Activated CD8-positive, alpha-beta T cell treated with anti-CD3 and anti-CD28 coated beads, Interleukin-2, amount 10 ng/mL, durations not matched to agents 7 days and 5 days (primary cell): ENCODE data around the gene COQ10B. TPM values are rescaled to one million over a fixed set of nuclear protein-coding genes. Genes with fewer than 3 reads are reported as not detected.
A peak's percentile ranks its signal among the peaks of the same experiment; 100 is the strongest.
"Not testable (repeated sequence)": the region's sequence is repeated elsewhere in the genome, so short reads cannot be mapped to it uniquely, and the experiment has no call there.

ENCODE experiments used
- ATAC-seq: fragments of 150-1000 bp; cut with Tn5 transposase; one replicate; pipeline ENCODE4 v1.10.0; 2021; ENCODE audit warnings: moderate library complexity
- CTCF ChIA-PET: fragments of 350-600 bp; sonication (Branson Sonifier 250); formaldehyde crosslinking; loops from one replicate; lab custom pipeline; 2021; ENCODE audit warnings: antibody characterized with exemption; lab: Charles Lee
- POLR2A ChIA-PET: fragments of 350-600 bp; sonication (Branson Sonifier 250); formaldehyde crosslinking; loops from one replicate; lab custom pipeline; 2021; ENCODE audit warnings: antibody characterized with exemption; lab: Charles Lee
- DNase-seq: peaks from one replicate; pipeline ENCODE4 v3.0.0-alpha.2; 2020
- H3K27ac Mint-ChIP-seq: one replicate; pipeline ENCODE4 v1.8.0; 2021; ENCODE audit warnings: mild to moderate bottlenecking, mixed read lengths
- H3K27me3 Mint-ChIP-seq: one replicate; pipeline ENCODE4 v1.8.0; 2021; ENCODE audit warnings: low read depth, mixed read lengths
- H3K36me3 Mint-ChIP-seq: one replicate; pipeline ENCODE4 v1.8.0; 2021; ENCODE audit warnings: low read depth, mixed read lengths
- H3K4me1 Mint-ChIP-seq: one replicate; pipeline ENCODE4 v1.8.0; 2021; ENCODE audit warnings: low read depth, mixed read lengths
- H3K4me3 Mint-ChIP-seq: one replicate; pipeline ENCODE4 v1.8.0; 2021; ENCODE audit warnings: mild to moderate bottlenecking, mixed read lengths
- H3K9me3 Mint-ChIP-seq: one replicate; pipeline ENCODE4 v1.8.0; 2022; ENCODE audit warnings: mixed read lengths; ENCODE audit not compliant: insufficient read depth
- total RNA-seq, 2 experiments: library from RNA; stranded (reverse); gene quantifications; one replicate each; pipeline ENCODE4 v1.2.3, GENCODE V29; 2021

The COQ10B gene
- total RNA-seq, 2 experiments from 2014 or later: 22.5 to 22.6 TPM

GRCh38 chr2:197432527-197432926 lies 20.8 kb upstream of the COQ10B start:
- H3K27ac Mint-ChIP-seq, DNase-seq, ATAC-seq, H3K27me3 Mint-ChIP-seq, H3K9me3 Mint-ChIP-seq: not testable (repeated sequence)
- Mint-ChIP-seq H3K4me3 (peak overlapping the region; percentile 87), H3K4me1 (peaks cover 60% of the 10 kb centered on the region), H3K36me3 (peaks cover 48% of the 10 kb centered on the region)
- ChIA-PET POLR2A (interaction anchor here (0.6 to 9.4 kb wide), 5 partner anchors 10 to 274 kb away, joined by 3 to 143 read pairs (median 4); partner anchors contain the start of genes COQ10B, HSPD1 and HSPE1), CTCF (interaction anchor here (0.9 to 1.5 kb wide), 2 partner anchors 10 to 73 kb away, joined by 3 to 4 read pairs; no protein-coding TSS in a partner anchor)

GRCh38 chr2:197433780-197434438 lies 19.4 kb upstream of the COQ10B start:
- CTCF ChIA-PET: interaction anchor here (0.9 kb wide), 1 partner anchor 75 kb away, joined by 4 read pairs; no protein-coding TSS in a partner anchor
- POLR2A ChIA-PET: interaction anchor here (0.6 to 9.4 kb wide), 14 partner anchors 9 to 470 kb away, joined by 3 to 143 read pairs (median 4); partner anchors contain the start of genes COQ10B, HSPD1, HSPE1 and MARS2
- ATAC-seq (no peak), DNase-seq (no peak)
- H3K36me3 Mint-ChIP-seq: peaks cover 44% of the 10 kb centered on the region
- H3K27ac Mint-ChIP-seq: peak overlapping the region; percentile 100
- H3K9me3 Mint-ChIP-seq: no peaks in the 10 kb centered on the region
- peaks cover 56% of the 10 kb centered on the region for H3K4me1 Mint-ChIP-seq
- no peaks in the 10 kb centered on the region for H3K27me3 Mint-ChIP-seq
- H3K4me3 Mint-ChIP-seq: peak overlapping the region; percentile 87

GRCh38 chr2:197434541-197435513 lies 18.5 kb upstream of the COQ10B start, which contains the start of gene SF3B1:
TSS of gene SF3B1 (minus strand) at chr2:197435028. CDS start at chr2:197434999, 29 bp downstream.
- CTCF ChIA-PET: interaction anchor here (0.9 kb wide), 1 partner anchor 18 kb away, joined by 5 read pairs; the partner anchor contains the start of gene COQ10B
- POLR2A ChIA-PET: interaction anchor here (0.6 to 9.4 kb wide), 24 partner anchors 9 to 1143 kb away, joined by 3 to 143 read pairs (median 4); partner anchors contain the start of genes COQ10B, HSPD1, HSPE1 and MARS2
- peak; percentile 99 for DNase-seq
- Mint-ChIP-seq H3K4me1 (peaks cover 49% of the 10 kb centered on the region), H3K9me3 (no peaks in the 10 kb centered on the region), H3K27me3 (no peaks in the 10 kb centered on the region), H3K27ac (peak within 1 kb of the TSS; percentile 100), H3K4me3 (peak within 1 kb of the TSS; percentile 87), H3K36me3 (peaks cover 37% of the 10 kb centered on the region)
- ATAC-seq: peak; percentile 93

- Mint-ChIP-seq H3K4me3 (peak overlapping the region; percentile 87), H3K9me3 (no peaks in the 10 kb centered on the region), H3K27me3 (no peaks in the 10 kb centered on the region), H3K36me3 (peaks cover 30% of the 10 kb centered on the region), H3K27ac (peak overlapping the region; percentile 100), H3K4me1 (peaks cover 40% of the 10 kb centered on the region)
- ChIA-PET POLR2A (interaction anchor here (1.0 to 9.4 kb wide), 12 partner anchors 9 to 1144 kb away, joined by 3 to 143 read pairs (median 6); partner anchors contain the start of genes COQ10B, HSPD1, HSPE1 and MARS2), CTCF (interaction anchor here (2.2 kb wide), 1 partner anchor 15 kb away, joined by 9 read pairs; no protein-coding TSS in a partner anchor)
- no peak for DNase-seq
- peak; percentile 1 for ATAC-seq
These were observed 17.5 kb upstream of the COQ10B start for GRCh38 chr2:197435598-197436420.

- Mint-ChIP-seq H3K36me3 (peaks cover 19% of the 10 kb centered on the region), H3K27me3 (no peaks in the 10 kb centered on the region), H3K4me1 (peaks cover 25% of the 10 kb centered on the region), H3K27ac (no peak overlapping the region), H3K4me3 (no peak overlapping the region), H3K9me3 (no peaks in the 10 kb centered on the region)
- DNase-seq (no peak), ATAC-seq (no peak)
- CTCF ChIA-PET: interaction anchor here (2.2 kb wide), 1 partner anchor 13 kb away, joined by 9 read pairs; no protein-coding TSS in a partner anchor
- POLR2A ChIA-PET: interaction anchor here (0.8 to 9.4 kb wide), 3 partner anchors 14 to 62 kb away, joined by 3 to 143 read pairs (median 4); partner anchors contain the start of genes COQ10B, HSPD1 and HSPE1
These were observed 16.0 kb upstream of the COQ10B start for GRCh38 chr2:197437380-197437779.

GRCh38 chr2:197442857-197443256 lies 10.5 kb upstream of the COQ10B start:
- Mint-ChIP-seq H3K27me3 (no peaks in the 10 kb centered on the region), H3K4me3 (no peak overlapping the region), H3K9me3 (no peaks in the 10 kb centered on the region), H3K27ac (no peak overlapping the region), H3K4me1 (no peaks in the 10 kb centered on the region), H3K36me3 (no peaks in the 10 kb centered on the region)
- DNase-seq (no peak), ATAC-seq (no peak)
- POLR2A ChIA-PET: interaction anchor here (1.1 to 1.6 kb wide), 2 partner anchors 8 to 10 kb away, joined by 3 to 8 read pairs; no protein-coding TSS in a partner anchor
- CTCF ChIA-PET: interaction anchor here (1.5 kb wide), 1 partner anchor 10 kb away, joined by 5 read pairs; no protein-coding TSS in a partner anchor

- ATAC-seq (no peak), DNase-seq (no peak)
- Mint-ChIP-seq H3K4me1 (no peaks in the 10 kb centered on the region), H3K4me3 (no peak overlapping the region), H3K27me3 (no peaks in the 10 kb centered on the region), H3K36me3 (no peaks in the 10 kb centered on the region), H3K9me3 (no peaks in the 10 kb centered on the region), H3K27ac (no peak overlapping the region)
- ChIA-PET POLR2A (no interaction called here), CTCF (no interaction called here)
These were observed 7.6 kb upstream of the COQ10B start for GRCh38 chr2:197445746-197446145.

GRCh38 chr2:197446844-197447243 lies 6.5 kb upstream of the COQ10B start:
- Mint-ChIP-seq H3K4me3 (no peak overlapping the region), H3K27ac (no peak overlapping the region), H3K27me3 (no peaks in the 10 kb centered on the region), H3K4me1 (peaks cover 9% of the 10 kb centered on the region), H3K9me3 (no peaks in the 10 kb centered on the region), H3K36me3 (no peaks in the 10 kb centered on the region)
- CTCF ChIA-PET: no interaction called here
- DNase-seq (no peak), ATAC-seq (no peak)
- POLR2A ChIA-PET: no interaction called here

- Mint-ChIP-seq H3K36me3 (peaks cover 4% of the 10 kb centered on the region), H3K27ac (no peak overlapping the region), H3K4me3 (no peak overlapping the region), H3K27me3 (no peaks in the 10 kb centered on the region), H3K9me3 (no peaks in the 10 kb centered on the region), H3K4me1 (peaks cover 23% of the 10 kb centered on the region)
- ATAC-seq (no peak), DNase-seq (no peak)
- ChIA-PET POLR2A (interaction anchor here (0.6 to 6.3 kb wide), 5 partner anchors 7 to 65 kb away, joined by 3 to 143 read pairs (median 5); partner anchors contain the start of genes HSPD1, HSPE1, MOB4 and SF3B1), CTCF (interaction anchor here (1.0 to 2.1 kb wide), 2 partner anchors 10 to 14 kb away, joined by 3 to 9 read pairs; no protein-coding TSS in a partner anchor)
These were observed 2.9 kb upstream of the COQ10B start for GRCh38 chr2:197450465-197450864.

GRCh38 chr2:197450935-197451358 lies 2.4 kb upstream of the COQ10B start:
- not testable (repeated sequence) for H3K9me3 Mint-ChIP-seq, ATAC-seq, H3K4me3 Mint-ChIP-seq, H3K27ac Mint-ChIP-seq, DNase-seq, H3K36me3 Mint-ChIP-seq, H3K27me3 Mint-ChIP-seq
- POLR2A ChIA-PET: interaction anchor here (0.6 to 6.3 kb wide), 5 partner anchors 8 to 65 kb away, joined by 3 to 143 read pairs (median 5); partner anchors contain the start of genes HSPD1, HSPE1, MOB4 and SF3B1
- peaks cover 27% of the 10 kb centered on the region for H3K4me1 Mint-ChIP-seq
- CTCF ChIA-PET: interaction anchor here (1.0 to 2.1 kb wide), 2 partner anchors 11 to 14 kb away, joined by 3 to 9 read pairs; no protein-coding TSS in a partner anchor
